ENCODE measurements around the gene SLC35E2B. TPM values are rescaled to one million over a fixed set of nuclear protein-coding genes. Genes with fewer than 3 reads are reported as not detected.

SLC35E2B gene
- total and polyA plus RNA-seq, 3 donors from 2014 or later: 25.9 to 50.0 (median 48.8) TPM

DNA sequence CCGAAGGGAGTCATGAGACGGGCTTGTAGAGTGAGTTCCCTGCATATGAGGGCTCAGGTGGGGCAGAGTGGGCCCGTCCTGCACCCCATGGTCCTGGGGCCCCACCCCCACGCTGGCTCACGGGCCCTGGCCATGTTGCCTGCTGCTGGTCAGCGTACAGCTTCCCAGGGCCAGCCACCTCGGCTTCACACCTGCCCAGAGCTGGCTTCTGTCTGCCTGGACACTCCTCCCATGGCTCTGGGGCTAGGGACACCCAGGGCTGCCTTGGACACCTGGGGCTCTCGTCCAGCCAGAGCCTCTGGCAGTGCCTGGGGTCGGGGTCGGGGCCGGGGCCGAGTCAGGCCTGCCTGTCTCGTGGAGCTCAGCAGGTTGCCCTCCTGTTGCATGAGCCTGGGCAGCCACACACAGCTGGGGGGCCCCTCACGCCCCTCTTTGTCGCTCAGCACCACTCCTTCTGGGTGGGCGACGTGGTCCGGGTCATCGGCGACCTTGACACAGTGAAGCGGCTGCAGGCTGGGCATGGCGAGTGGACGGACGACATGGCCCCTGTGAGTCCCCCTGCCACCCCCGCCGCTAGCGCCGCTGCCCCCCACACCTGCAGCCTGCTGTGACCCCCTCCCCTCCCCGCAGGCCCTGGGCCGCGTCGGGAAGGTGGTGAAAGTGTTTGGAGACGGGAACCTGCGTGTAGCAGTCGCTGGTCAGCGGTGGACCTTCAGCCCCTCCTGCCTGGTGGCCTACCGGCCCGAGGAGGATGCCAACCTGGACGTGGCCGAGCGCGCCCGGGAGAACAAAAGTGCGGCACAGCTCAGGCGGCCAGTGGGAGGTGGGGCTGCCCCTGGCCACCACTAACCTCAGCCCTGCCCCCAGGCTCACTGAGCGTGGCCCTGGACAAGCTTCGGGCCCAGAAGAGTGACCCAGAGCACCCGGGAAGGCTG lies 66.1 kb downstream of the SLC35E2B start:
- no peak for DNase-seq
- 94 to 98% methylated on average over 6 to 42 of the region's 48 CpGs for WGBS, 2 donors
- H3K36me3 ChIP-seq (ENCODE audit: low read depth, missing control alignments): no peaks in the 10 kb centered on the region
- intact Hi-C loops (cut with DNase I; ENCODE audit: low total_unique reads): no loop called here
- no peaks in the 10 kb centered on the region for H3K27me3 ChIP-seq
- H3K4me3 ChIP-seq: no peak overlapping the region
- H3K4me1 ChIP-seq: no peaks in the 10 kb centered on the region
- TF ChIP-seq POLR2A (IDR thresholded peaks at IDR 0.05): no peak
- TF ChIP-seq, protein P1, sequence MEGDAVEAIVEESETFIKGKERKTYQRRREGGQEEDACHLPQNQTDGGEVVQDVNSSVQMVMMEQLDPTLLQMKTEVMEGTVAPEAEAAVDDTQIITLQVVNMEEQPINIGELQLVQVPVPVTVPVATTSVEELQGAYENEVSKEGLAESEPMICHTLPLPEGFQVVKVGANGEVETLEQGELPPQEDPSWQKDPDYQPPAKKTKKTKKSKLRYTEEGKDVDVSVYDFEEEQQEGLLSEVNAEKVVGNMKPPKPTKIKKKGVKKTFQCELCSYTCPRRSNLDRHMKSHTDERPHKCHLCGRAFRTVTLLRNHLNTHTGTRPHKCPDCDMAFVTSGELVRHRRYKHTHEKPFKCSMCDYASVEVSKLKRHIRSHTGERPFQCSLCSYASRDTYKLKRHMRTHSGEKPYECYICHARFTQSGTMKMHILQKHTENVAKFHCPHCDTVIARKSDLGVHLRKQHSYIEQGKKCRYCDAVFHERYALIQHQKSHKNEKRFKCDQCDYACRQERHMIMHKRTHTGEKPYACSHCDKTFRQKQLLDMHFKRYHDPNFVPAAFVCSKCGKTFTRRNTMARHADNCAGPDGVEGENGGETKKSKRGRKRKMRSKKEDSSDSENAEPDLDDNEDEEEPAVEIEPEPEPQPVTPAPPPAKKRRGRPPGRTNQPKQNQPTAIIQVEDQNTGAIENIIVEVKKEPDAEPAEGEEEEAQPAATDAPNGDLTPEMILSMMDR (IDR thresholded peaks at IDR 0.05): no peak
- H3K9me3 ChIP-seq: no peaks in the 10 kb centered on the region
- no peak overlapping the region for H3K27ac ChIP-seq

DNA sequence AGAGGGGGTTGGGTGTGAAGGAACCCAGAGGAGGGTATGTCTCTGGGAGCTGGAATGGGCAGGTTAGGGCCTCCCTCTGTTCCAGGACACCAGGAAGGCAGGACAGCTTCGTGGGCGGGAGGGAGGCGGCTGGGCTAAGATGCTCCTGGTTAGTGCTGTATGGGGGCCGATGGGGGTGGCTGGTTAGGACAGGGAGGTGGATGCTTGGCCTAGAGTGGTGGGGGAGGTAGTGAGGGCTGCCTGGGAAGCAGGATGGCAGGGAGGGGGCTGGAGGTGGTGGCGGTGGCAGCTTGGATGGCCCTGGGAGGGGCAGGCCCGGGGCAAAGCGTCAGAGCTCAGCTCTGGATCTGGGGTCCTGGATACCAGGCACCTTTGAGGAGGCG lies 66.8 kb downstream of the SLC35E2B start:
- Histone ChIP-seq H3K27me3 (no peaks in the 10 kb centered on the region), H3K4me3 (no peak overlapping the region), H3K36me3 (ENCODE audit: low read depth, missing control alignments) (no peaks in the 10 kb centered on the region), H3K4me1 (no peaks in the 10 kb centered on the region), H3K27ac (no peak overlapping the region), H3K9me3 (no peaks in the 10 kb centered on the region)
- 87 to 95% methylated on average over 8 of the region's 8 CpGs for WGBS, 2 donors
- intact Hi-C loops (cut with DNase I; ENCODE audit: low total_unique reads): no loop called here
- TF ChIP-seq POLR2A (IDR thresholded peaks at IDR 0.05): no peak
- TF ChIP-seq, protein P1 (IDR thresholded peaks at IDR 0.05): no peak
- no peak for DNase-seq

DNA sequence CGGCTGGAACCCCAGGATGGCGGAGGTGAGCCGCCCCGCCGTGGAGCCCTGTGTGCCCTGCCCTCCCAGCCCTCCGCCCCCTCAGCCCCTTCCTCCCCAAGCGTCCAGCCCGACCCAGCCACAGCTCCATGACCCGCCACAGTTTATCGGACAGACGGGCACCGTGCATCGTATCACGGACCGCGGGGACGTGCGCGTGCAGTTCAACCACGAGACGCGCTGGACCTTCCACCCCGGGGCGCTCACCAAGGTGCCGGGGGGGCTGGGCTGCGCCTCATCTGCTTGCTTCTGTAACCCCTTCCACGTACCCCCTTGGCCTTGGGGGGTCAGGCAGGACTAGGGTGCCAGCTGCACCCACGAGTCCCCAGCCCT lies 67.2 kb downstream of the SLC35E2B start:
- TF ChIP-seq, protein P1 (IDR thresholded peaks at IDR 0.05): no peak
- no peak for TF ChIP-seq POLR2A (IDR thresholded peaks at IDR 0.05)
- Histone ChIP-seq H3K27ac (no peak overlapping the region), H3K9me3 (no peaks in the 10 kb centered on the region), H3K4me3 (no peak overlapping the region), H3K4me1 (no peaks in the 10 kb centered on the region), H3K27me3 (no peaks in the 10 kb centered on the region), H3K36me3 (ENCODE audit: low read depth, missing control alignments) (no peaks in the 10 kb centered on the region)
- WGBS, 2 donors: 92 to 93% methylated on average over 20 to 26 of the region's 28 CpGs
- intact Hi-C loops (cut with DNase I; ENCODE audit: low total_unique reads): no loop called here
- DNase-seq: no peak

DNA sequence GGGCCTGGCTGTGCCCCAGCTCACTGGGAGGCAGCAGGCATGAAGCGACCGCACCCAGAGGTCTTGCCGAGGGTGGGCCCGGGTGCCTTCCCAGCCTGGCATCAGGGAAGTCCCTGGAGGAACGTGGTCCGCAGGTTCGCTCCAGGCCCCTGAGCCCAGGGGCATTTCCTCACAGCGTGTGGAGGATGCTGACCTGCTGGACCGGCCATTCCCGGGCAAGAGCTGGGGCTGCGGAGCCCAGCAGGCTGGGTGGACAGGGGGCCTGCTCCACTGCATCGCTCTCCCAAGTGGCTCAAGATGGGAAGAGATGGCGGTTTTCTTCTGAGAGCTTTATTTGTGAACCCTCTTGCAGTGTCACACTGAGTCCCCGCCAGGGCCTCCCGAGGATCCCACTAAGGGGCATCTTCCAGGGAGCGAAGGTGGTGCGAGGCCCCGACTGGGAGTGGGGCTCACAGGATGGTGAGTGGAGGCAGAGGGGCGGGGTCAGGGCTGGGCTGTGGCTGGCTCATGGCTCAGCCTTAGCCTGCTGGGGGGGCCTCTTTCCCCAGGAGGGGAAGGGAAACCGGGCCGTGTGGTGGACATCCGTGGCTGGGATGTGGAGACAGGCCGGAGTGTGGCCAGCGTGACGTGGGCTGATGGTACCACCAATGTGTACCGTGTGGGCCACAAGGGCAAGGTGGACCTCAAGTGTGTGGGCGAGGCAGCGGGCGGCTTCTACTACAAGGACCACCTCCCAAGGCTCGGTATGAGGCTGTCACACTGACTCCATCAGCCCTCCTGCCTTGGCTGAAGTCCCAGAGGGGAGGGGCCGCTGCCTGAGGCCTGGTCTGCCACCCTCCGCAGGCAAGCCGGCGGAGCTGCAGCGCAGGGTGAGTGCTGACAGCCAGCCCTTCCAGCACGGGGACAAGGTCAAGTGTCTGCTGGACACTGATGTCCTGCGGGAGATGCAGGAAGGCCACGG lies 67.9 kb downstream of the SLC35E2B start:
- Histone ChIP-seq H3K4me1 (no peaks in the 10 kb centered on the region), H3K27ac (no peak overlapping the region), H3K36me3 (ENCODE audit: low read depth, missing control alignments) (no peaks in the 10 kb centered on the region), H3K9me3 (no peaks in the 10 kb centered on the region), H3K4me3 (no peak overlapping the region), H3K27me3 (no peaks in the 10 kb centered on the region)
- 79 to 89% methylated on average over 11 to 38 of the region's 38 CpGs for WGBS, 2 donors
- DNase-seq: no peak
- TF ChIP-seq, protein P1 (IDR thresholded peaks at IDR 0.05): no peak
- TF ChIP-seq POLR2A (IDR thresholded peaks at IDR 0.05): no peak
- intact Hi-C loops (cut with DNase I; ENCODE audit: low total_unique reads): no loop called here

Measured in testis (tissue), 3 donors.